Measurements from ENCODE around the gene C1orf226.

GRCh38 chr1:162342452-162342983 lies 39.0 kb upstream of the C1orf226 start:
- TF ChIP-seq, protein P1, sequence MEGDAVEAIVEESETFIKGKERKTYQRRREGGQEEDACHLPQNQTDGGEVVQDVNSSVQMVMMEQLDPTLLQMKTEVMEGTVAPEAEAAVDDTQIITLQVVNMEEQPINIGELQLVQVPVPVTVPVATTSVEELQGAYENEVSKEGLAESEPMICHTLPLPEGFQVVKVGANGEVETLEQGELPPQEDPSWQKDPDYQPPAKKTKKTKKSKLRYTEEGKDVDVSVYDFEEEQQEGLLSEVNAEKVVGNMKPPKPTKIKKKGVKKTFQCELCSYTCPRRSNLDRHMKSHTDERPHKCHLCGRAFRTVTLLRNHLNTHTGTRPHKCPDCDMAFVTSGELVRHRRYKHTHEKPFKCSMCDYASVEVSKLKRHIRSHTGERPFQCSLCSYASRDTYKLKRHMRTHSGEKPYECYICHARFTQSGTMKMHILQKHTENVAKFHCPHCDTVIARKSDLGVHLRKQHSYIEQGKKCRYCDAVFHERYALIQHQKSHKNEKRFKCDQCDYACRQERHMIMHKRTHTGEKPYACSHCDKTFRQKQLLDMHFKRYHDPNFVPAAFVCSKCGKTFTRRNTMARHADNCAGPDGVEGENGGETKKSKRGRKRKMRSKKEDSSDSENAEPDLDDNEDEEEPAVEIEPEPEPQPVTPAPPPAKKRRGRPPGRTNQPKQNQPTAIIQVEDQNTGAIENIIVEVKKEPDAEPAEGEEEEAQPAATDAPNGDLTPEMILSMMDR (IDR thresholded peaks at IDR 0.05) = no peak
- TF ChIP-seq POLR2A (IDR thresholded peaks at IDR 0.05) = no peak

Data from vagina (tissue), 2 donors.